ENCODE results near the gene ASB15. TPM values are rescaled to one million over a fixed set of nuclear protein-coding genes. Genes with fewer than 3 reads are reported as not detected.

The ASB15 gene
- total RNA-seq, 4 donors from 2014 or later, result not detected

DNA sequence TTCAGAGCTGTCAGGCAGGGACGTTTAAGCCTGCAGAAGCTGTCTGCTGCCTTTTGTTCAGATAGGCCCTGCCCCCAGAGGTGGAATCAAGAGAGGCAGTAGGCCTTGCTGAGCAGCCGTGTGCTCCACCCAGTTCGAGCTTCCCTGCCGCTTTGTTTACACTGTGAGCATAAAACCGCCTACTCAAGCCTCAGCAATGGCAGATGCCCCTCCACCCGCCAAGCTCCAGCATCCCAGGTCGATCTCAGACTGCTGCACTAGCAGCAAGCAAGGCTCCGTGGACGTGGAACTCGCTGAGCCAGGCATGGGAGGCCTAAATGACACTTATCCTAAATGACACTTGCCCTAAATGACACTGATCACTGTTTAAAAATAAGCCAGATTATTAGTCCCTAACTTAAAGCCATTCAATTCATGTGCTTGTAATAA lies 6.8 kb upstream of the ASB15 start:
- H3K4me1 ChIP-seq, result peaks cover 0 to 10% (median 2%) of the 10 kb centered on the region in 4 donors
- H3K27me3 ChIP-seq, result no peaks in the 10 kb centered on the region

DNA sequence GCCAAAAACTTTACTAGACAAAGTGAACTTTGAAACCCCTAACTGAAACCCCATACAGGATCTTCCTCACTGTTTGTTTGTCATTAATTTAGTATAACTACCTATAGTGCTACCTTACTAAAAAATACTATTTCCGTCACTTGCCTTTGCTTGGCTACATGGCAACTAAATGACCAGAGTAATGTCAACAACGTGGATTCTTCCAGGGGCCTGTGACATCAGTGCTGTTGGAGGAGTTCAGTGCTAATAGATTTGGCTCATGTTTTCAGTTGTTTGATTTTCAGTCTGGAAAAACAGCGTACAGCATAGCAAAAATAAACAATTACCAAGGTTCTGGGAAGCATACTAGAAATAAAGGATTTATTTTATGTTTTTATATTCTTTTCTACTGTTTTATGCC lies 3.0 kb upstream of the ASB15 start:
- DNase-seq (ENCODE audit: low spot score in 2 of 2), result no peak
- H3K27ac ChIP-seq, result peak overlapping the region in 1 of 4 donors; percentile 19
- no peak overlapping the region for H3K4me3 ChIP-seq
- H3K9me3 ChIP-seq, result no peaks in the 10 kb centered on the region
- H3K36me3 ChIP-seq, result no peaks in the 10 kb centered on the region
- 60 to 64% methylated on average over 3 of the region's 3 CpGs for WGBS, 2 donors
- no peaks in the 10 kb centered on the region for H3K27me3 ChIP-seq
- TF ChIP-seq POLR2A (IDR thresholded peaks at IDR 0.05), result no peak
- peaks cover 0 to 10% (median 2%) of the 10 kb centered on the region in 4 donors for H3K4me1 ChIP-seq

More for the DNA sequence above, 6.8 kb upstream of the ASB15 start:
- WGBS, 2 donors, result 44 to 56% methylated on average over 10 of the region's 10 CpGs
- Histone ChIP-seq H3K27ac (no peak overlapping the region), H3K9me3 (no peaks in the 10 kb centered on the region), H3K4me3 (no peak overlapping the region), H3K36me3 (no peaks in the 10 kb centered on the region)
- TF ChIP-seq, protein P1, sequence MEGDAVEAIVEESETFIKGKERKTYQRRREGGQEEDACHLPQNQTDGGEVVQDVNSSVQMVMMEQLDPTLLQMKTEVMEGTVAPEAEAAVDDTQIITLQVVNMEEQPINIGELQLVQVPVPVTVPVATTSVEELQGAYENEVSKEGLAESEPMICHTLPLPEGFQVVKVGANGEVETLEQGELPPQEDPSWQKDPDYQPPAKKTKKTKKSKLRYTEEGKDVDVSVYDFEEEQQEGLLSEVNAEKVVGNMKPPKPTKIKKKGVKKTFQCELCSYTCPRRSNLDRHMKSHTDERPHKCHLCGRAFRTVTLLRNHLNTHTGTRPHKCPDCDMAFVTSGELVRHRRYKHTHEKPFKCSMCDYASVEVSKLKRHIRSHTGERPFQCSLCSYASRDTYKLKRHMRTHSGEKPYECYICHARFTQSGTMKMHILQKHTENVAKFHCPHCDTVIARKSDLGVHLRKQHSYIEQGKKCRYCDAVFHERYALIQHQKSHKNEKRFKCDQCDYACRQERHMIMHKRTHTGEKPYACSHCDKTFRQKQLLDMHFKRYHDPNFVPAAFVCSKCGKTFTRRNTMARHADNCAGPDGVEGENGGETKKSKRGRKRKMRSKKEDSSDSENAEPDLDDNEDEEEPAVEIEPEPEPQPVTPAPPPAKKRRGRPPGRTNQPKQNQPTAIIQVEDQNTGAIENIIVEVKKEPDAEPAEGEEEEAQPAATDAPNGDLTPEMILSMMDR (IDR thresholded peaks at IDR 0.05), result no peak
- TF ChIP-seq EP300 (IDR thresholded peaks at IDR 0.05) (no peak), POLR2A (IDR thresholded peaks at IDR 0.05) (no peak)
- no peak for DNase-seq (ENCODE audit: low spot score in 2 of 2)

GRCh38 chr7:123599766-123600165 lies 1.9 kb upstream of the ASB15 start:
- DNase-seq (ENCODE audit: low spot score in 2 of 2), result no peak
- Histone ChIP-seq H3K4me1 (peaks cover 0 to 10% (median 2%) of the 10 kb centered on the region in 4 donors), H3K36me3 (no peaks in the 10 kb centered on the region), H3K9me3 (no peaks in the 10 kb centered on the region), H3K27me3 (no peaks in the 10 kb centered on the region), H3K27ac (peak overlapping the region in 1 of 4 donors; percentile 19), H3K4me3 (no peak overlapping the region)
- TF ChIP-seq EP300 (IDR thresholded peaks at IDR 0.05) (no peak), POLR2A (IDR thresholded peaks at IDR 0.05) (no peak)
- TF ChIP-seq, protein P1 (IDR thresholded peaks at IDR 0.05), result no peak
- 40 to 46% methylated on average over 2 of the region's 2 CpGs for WGBS, 2 donors

DNA sequence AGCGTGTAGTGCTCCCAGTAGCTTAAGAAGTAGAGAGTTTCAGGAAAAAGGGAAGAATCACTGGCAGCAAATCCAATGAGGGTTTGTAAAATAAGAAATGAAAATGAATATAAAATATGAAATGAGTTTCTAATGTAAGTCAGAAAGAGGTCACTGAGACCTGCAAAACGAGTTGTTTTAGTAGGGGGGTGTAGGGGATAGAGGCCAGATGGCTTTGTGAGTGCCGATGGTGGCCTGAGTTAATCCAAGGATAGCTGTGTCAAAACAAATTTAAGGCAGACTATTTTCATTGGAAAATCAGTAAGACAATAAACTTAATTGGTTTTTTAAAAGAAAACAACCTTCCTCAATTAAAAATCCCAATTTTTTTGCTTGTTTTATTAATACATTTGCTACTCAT lies 745 bp upstream of the ASB15 start:
- no peaks in the 10 kb centered on the region for H3K27me3 ChIP-seq
- no peak for DNase-seq (ENCODE audit: low spot score in 2 of 2)
- TF ChIP-seq, protein P1 (IDR thresholded peaks at IDR 0.05), result no peak
- TF ChIP-seq POLR2A (IDR thresholded peaks at IDR 0.05), result no peak
- WGBS, 2 donors, result 54 to 58% methylated on average over 3 of the region's 3 CpGs
- H3K4me1 ChIP-seq, result peaks cover 0 to 10% (median 2%) of the 10 kb centered on the region in 4 donors
- no peak overlapping the region for H3K27ac ChIP-seq
- no peaks in the 10 kb centered on the region for H3K36me3 ChIP-seq
- no peaks in the 10 kb centered on the region for H3K9me3 ChIP-seq
- no peak overlapping the region for H3K4me3 ChIP-seq

- peaks cover 0 to 10% (median 2%) of the 10 kb centered on the region in 4 donors for H3K4me1 ChIP-seq
- no peak overlapping the region for H3K4me3 ChIP-seq
- no peaks in the 10 kb centered on the region for H3K27me3 ChIP-seq
- H3K27ac ChIP-seq, result no peak overlapping the region
- TF ChIP-seq, protein P1 (IDR thresholded peaks at IDR 0.05), result no peak
- TF ChIP-seq POLR2A (IDR thresholded peaks at IDR 0.05), result no peak
- no peak for TF ChIP-seq EP300 (IDR thresholded peaks at IDR 0.05)
- 88% methylated on average over 3 of the region's 3 CpGs for WGBS, 2 donors
- no peaks in the 10 kb centered on the region for H3K36me3 ChIP-seq
- DNase-seq (ENCODE audit: low spot score in 2 of 2), result no peak
- H3K9me3 ChIP-seq, result no peaks in the 10 kb centered on the region
Observed at GRCh38 chr7:123602648-123603047, 1.0 kb downstream of the ASB15 start.

- TF ChIP-seq POLR2A (IDR thresholded peaks at IDR 0.05) (no peak), EP300 (IDR thresholded peaks at IDR 0.05) (no peak)
- TF ChIP-seq, protein P1 (IDR thresholded peaks at IDR 0.05), result no peak
- no peak overlapping the region for H3K27ac ChIP-seq
- no peak for DNase-seq (ENCODE audit: low spot score in 2 of 2)
- no peaks in the 10 kb centered on the region for H3K4me1 ChIP-seq
- H3K4me3 ChIP-seq, result no peak overlapping the region
- 41 to 54% methylated on average over 3 of the region's 3 CpGs for WGBS, 2 donors
- H3K27me3 ChIP-seq, result no peaks in the 10 kb centered on the region
- H3K9me3 ChIP-seq, result no peaks in the 10 kb centered on the region
- H3K36me3 ChIP-seq, result no peaks in the 10 kb centered on the region
Observed at GRCh38 chr7:123604739-123605138, 3.1 kb downstream of the ASB15 start.
